ENCODE results near the gene SAMD11. TPM values are rescaled to one million over a fixed set of nuclear protein-coding genes. Genes with fewer than 3 reads are reported as not detected.

The SAMD11 gene
- total RNA-seq, 1 experiment from 2014 or later: 2.3 TPM

DNA sequence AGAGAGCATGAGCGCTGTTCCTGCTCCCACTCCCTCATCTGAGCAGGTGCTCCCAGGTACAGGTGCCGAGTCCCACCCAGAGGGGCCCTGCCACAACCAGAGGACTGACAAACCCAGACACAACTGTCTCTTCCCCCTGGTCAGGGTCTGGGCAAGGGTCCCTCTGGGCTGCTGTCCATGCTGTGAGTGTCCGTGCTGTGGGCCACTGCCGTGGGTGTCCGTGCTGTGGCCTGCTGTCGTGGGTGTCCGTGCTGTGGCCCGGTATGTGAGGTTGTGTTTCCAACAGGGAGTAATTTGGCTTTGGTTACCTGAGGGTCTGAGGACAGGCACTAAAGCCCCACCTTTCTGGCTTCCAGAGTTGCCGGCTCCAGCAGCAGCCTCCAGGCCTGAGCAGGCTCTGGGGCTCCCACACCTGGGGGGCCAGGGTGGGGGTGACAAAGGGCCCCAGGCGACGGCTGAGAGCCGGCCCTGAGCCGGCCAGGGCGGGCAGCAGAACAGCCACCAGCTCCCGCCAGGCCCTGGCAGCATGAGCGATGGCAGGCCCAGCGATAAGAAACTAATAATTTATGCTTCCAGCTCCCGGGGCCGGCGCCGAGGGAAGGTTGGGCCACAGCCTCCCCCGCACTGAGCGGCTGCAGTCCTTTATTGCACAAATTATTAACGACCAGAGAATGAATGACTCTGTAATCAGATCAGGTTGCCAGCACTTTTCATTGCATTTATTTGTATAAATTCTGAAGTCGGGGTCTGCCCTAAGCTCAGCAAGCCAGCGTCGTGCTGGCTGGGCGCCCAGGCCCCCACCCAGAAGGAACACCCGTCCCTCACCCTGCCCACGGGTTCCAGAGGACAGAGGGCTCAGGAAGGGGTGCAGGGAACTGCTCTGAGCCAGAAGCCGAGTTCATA lies 7.3 kb upstream of the SAMD11 start:
- CTCF ChIA-PET: interaction anchor here (0.8 kb wide), 1 partner anchor 26 kb away, joined by 5 read pairs; no protein-coding TSS in a partner anchor
- H3K9me3 Mint-ChIP-seq: no peaks in the 10 kb centered on the region
- no peaks in the 10 kb centered on the region for H3K36me3 Mint-ChIP-seq
- POLR2A ChIA-PET: no interaction called here
- DNase-seq (ENCODE audit: low spot score) (no peak), ATAC-seq (no peak)
- peaks cover 83% of the 10 kb centered on the region for H3K27me3 Mint-ChIP-seq (ENCODE audit: low read depth)
- no peak overlapping the region for H3K27ac Mint-ChIP-seq
- peaks cover 9% of the 10 kb centered on the region for H3K4me1 Mint-ChIP-seq
- no peak for TF ChIP-seq ETV6 (CRISPR knock-in tag; IDR thresholded peaks at IDR 0.05)
- TF ChIP-seq, protein P1, sequence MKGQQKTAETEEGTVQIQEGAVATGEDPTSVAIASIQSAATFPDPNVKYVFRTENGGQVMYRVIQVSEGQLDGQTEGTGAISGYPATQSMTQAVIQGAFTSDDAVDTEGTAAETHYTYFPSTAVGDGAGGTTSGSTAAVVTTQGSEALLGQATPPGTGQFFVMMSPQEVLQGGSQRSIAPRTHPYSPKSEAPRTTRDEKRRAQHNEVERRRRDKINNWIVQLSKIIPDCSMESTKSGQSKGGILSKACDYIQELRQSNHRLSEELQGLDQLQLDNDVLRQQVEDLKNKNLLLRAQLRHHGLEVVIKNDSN (CRISPR knock-in tag; IDR thresholded peaks at IDR 0.05): no peak
- no peak for TF ChIP-seq TP53 (CRISPR knock-in tag; IDR thresholded peaks at IDR 0.05)
- no peak for TF ChIP-seq E2F5 (CRISPR knock-in tag; IDR thresholded peaks at IDR 0.05)
- TF ChIP-seq HMGXB4 (CRISPR knock-in tag; IDR thresholded peaks at IDR 0.05): no peak
- TF ChIP-seq NR3C1 (CRISPR knock-in tag; conservative IDR thresholded peaks at IDR 0.05; ENCODE audit: low read depth): no peak
- TF ChIP-seq NFATC4 (CRISPR knock-in tag; IDR thresholded peaks at IDR 0.05): no peak
- no peak for TF ChIP-seq GRHL2 (CRISPR knock-in tag; IDR thresholded peaks at IDR 0.05; ENCODE audit: insufficient replicate concordance, severe bottlenecking)
- TF ChIP-seq JUN (CRISPR knock-in tag; IDR thresholded peaks at IDR 0.05): no peak
- TF ChIP-seq E2F4 (CRISPR knock-in tag; IDR thresholded peaks at IDR 0.05; ENCODE audit: borderline replicate concordance, low read depth): no peak
- no peak overlapping the region for H3K4me3 Mint-ChIP-seq

DNA sequence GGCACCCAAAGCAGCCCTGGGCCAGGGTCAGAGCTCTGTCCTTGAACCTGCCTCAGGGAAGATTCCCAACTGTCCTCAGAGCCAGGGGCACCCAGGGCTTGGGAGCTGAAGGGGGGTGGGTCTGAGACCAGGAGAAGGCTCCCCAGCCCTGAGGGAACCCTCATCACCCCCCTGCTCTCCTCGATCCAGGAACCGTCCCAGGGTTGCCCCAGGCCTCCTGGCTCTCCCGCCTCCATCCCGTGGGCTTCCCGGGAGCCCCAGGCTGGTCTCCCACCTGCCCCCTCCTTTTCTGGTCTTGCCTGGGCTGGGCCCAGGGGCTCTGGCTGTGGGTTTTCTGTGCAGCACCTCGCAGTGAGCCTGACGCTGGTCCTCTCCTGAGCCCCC lies 6.7 kb upstream of the SAMD11 start:
- ATAC-seq (no peak), DNase-seq (ENCODE audit: low spot score) (no peak)
- no peak overlapping the region for H3K27ac Mint-ChIP-seq
- CTCF ChIA-PET: no interaction called here
- no peak overlapping the region for H3K4me3 Mint-ChIP-seq
- H3K27me3 Mint-ChIP-seq (ENCODE audit: low read depth): peaks cover 84% of the 10 kb centered on the region
- H3K9me3 Mint-ChIP-seq: no peaks in the 10 kb centered on the region
- H3K36me3 Mint-ChIP-seq: no peaks in the 10 kb centered on the region
- POLR2A ChIA-PET: no interaction called here
- H3K4me1 Mint-ChIP-seq: peaks cover 11% of the 10 kb centered on the region
- no peak for TF ChIP-seq RORB (CRISPR knock-in tag; IDR thresholded peaks at IDR 0.05)
- no peak for TF ChIP-seq ZNF219 (CRISPR knock-in tag; IDR thresholded peaks at IDR 0.05; ENCODE audit: borderline replicate concordance)
- TF ChIP-seq, protein P2, sequence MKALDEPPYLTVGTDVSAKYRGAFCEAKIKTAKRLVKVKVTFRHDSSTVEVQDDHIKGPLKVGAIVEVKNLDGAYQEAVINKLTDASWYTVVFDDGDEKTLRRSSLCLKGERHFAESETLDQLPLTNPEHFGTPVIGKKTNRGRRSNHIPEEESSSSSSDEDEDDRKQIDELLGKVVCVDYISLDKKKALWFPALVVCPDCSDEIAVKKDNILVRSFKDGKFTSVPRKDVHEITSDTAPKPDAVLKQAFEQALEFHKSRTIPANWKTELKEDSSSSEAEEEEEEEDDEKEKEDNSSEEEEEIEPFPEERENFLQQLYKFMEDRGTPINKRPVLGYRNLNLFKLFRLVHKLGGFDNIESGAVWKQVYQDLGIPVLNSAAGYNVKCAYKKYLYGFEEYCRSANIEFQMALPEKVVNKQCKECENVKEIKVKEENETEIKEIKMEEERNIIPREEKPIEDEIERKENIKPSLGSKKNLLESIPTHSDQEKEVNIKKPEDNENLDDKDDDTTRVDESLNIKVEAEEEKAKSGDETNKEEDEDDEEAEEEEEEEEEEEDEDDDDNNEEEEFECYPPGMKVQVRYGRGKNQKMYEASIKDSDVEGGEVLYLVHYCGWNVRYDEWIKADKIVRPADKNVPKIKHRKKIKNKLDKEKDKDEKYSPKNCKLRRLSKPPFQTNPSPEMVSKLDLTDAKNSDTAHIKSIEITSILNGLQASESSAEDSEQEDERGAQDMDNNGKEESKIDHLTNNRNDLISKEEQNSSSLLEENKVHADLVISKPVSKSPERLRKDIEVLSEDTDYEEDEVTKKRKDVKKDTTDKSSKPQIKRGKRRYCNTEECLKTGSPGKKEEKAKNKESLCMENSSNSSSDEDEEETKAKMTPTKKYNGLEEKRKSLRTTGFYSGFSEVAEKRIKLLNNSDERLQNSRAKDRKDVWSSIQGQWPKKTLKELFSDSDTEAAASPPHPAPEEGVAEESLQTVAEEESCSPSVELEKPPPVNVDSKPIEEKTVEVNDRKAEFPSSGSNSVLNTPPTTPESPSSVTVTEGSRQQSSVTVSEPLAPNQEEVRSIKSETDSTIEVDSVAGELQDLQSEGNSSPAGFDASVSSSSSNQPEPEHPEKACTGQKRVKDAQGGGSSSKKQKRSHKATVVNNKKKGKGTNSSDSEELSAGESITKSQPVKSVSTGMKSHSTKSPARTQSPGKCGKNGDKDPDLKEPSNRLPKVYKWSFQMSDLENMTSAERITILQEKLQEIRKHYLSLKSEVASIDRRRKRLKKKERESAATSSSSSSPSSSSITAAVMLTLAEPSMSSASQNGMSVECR (CRISPR knock-in tag; IDR thresholded peaks at IDR 0.05; ENCODE audit: borderline replicate concordance): no peak
- TF ChIP-seq, protein P3, sequence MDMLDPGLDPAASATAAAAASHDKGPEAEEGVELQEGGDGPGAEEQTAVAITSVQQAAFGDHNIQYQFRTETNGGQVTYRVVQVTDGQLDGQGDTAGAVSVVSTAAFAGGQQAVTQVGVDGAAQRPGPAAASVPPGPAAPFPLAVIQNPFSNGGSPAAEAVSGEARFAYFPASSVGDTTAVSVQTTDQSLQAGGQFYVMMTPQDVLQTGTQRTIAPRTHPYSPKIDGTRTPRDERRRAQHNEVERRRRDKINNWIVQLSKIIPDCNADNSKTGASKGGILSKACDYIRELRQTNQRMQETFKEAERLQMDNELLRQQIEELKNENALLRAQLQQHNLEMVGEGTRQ (CRISPR knock-in tag; IDR thresholded peaks at IDR 0.05): no peak
- no peak for TF ChIP-seq IRF2 (CRISPR knock-in tag; IDR thresholded peaks at IDR 0.05; ENCODE audit: borderline replicate concordance, low read depth)
- TF ChIP-seq EMX1 (CRISPR knock-in tag; IDR thresholded peaks at IDR 0.05): no peak
- no peak for TF ChIP-seq JUN (CRISPR knock-in tag; IDR thresholded peaks at IDR 0.05)
- no peak for TF ChIP-seq ZNF423 (CRISPR knock-in tag; IDR thresholded peaks at IDR 0.05)
- no peak for TF ChIP-seq RELA (CRISPR knock-in tag; IDR thresholded peaks at IDR 0.05; ENCODE audit: borderline replicate concordance)
- no peak for TF ChIP-seq PRRX2 (CRISPR knock-in tag; IDR thresholded peaks at IDR 0.05)
- TF ChIP-seq, protein P4, sequence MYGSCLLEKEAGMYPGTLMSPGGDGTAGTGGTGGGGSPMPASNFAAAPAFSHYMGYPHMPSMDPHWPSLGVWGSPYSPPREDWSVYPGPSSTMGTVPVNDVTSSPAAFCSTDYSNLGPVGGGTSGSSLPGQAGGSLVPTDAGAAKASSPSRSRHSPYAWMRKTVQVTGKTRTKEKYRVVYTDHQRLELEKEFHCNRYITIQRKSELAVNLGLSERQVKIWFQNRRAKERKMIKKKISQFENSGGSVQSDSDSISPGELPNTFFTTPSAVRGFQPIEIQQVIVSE (CRISPR knock-in tag; IDR thresholded peaks at IDR 0.05; ENCODE audit: borderline replicate concordance): no peak
- TF ChIP-seq E2F4 (CRISPR knock-in tag; IDR thresholded peaks at IDR 0.05; ENCODE audit: borderline replicate concordance, low read depth): no peak
- TF ChIP-seq SMAD3 (CRISPR knock-in tag; IDR thresholded peaks at IDR 0.05; ENCODE audit: borderline replicate concordance): no peak
- TF ChIP-seq NFYB (CRISPR knock-in tag; conservative IDR thresholded peaks at IDR 0.05; ENCODE audit: low read depth): no peak
